ENCODE measurements around the gene SF3B6. TPM values are rescaled to one million over a fixed set of nuclear protein-coding genes. Genes with fewer than 3 reads are reported as not detected.

The SF3B6 gene
- total RNA-seq, 2 donors from 2014 or later, result 109 to 131 TPM

- no peaks in the 10 kb centered on the region for H3K9me3 Mint-ChIP-seq
- DNase-seq, result no peak
- TF ChIP-seq CTCF (conservative IDR thresholded peaks at IDR 0.05), result no peak
- Histone ChIP-seq H3K36me3 (ENCODE audit: control insufficient read depth, insufficient read depth, low read length) (peaks cover 34% of the 10 kb centered on the region), H3K9me3 (ENCODE audit: control insufficient read depth, low read length) (no peaks in the 10 kb centered on the region), H3K9ac (ENCODE audit: extremely low read depth, low read length, poor library complexity, severe bottlenecking) (no peak overlapping the region), H3K4me3 (ENCODE audit: low read length) (peak overlapping the region; percentile 92), H3K27ac (ENCODE audit: low read depth, low read length) (no peak overlapping the region), H3K4me1 (ENCODE audit: control insufficient read depth, insufficient read depth, low read length) (no peaks in the 10 kb centered on the region), H3K27me3 (ENCODE audit: control insufficient read depth, insufficient read depth, low read length, poor library complexity, severe bottlenecking) (no peaks in the 10 kb centered on the region)
- peak overlapping the region; percentile 82 for H3K27ac Mint-ChIP-seq
- H3K36me3 Mint-ChIP-seq (ENCODE audit: low read depth), result peaks cover 24% of the 10 kb centered on the region
- 47 to 73% methylated on average over 6 to 9 of the region's 9 CpGs for WGBS, 2 experiments (ENCODE audit: insufficient coverage in 1 of 2, insufficient read length in 1 of 2)
- peak overlapping the region; percentile 89 for H3K4me3 Mint-ChIP-seq
- H3K27me3 Mint-ChIP-seq (ENCODE audit: insufficient read depth), result no peaks in the 10 kb centered on the region
- peaks cover 14% of the 10 kb centered on the region for H3K4me1 Mint-ChIP-seq
Measured at GRCh38 chr2:24077535-24077877, 1.4 kb upstream of the SF3B6 start.

- peak overlapping the region; percentile 89 for H3K4me3 Mint-ChIP-seq
- Histone ChIP-seq H3K36me3 (ENCODE audit: control insufficient read depth, insufficient read depth, low read length) (peaks cover 33% of the 10 kb centered on the region), H3K4me1 (ENCODE audit: control insufficient read depth, insufficient read depth, low read length) (no peaks in the 10 kb centered on the region), H3K9ac (ENCODE audit: extremely low read depth, low read length, poor library complexity, severe bottlenecking) (no peak overlapping the region), H3K27me3 (ENCODE audit: control insufficient read depth, insufficient read depth, low read length, poor library complexity, severe bottlenecking) (no peaks in the 10 kb centered on the region), H3K4me3 (ENCODE audit: low read length) (peak overlapping the region; percentile 92), H3K27ac (ENCODE audit: low read depth, low read length) (peak overlapping the region; percentile 25), H3K9me3 (ENCODE audit: control insufficient read depth, low read length) (no peaks in the 10 kb centered on the region)
- no peaks in the 10 kb centered on the region for H3K27me3 Mint-ChIP-seq (ENCODE audit: insufficient read depth)
- DNase-seq, result no peak
- H3K36me3 Mint-ChIP-seq (ENCODE audit: low read depth), result peaks cover 23% of the 10 kb centered on the region
- peak overlapping the region; percentile 82 for H3K27ac Mint-ChIP-seq
- WGBS, 2 experiments (ENCODE audit: insufficient coverage in 1 of 2, insufficient read length in 1 of 2), result 13 to 57% methylated on average over 11 to 41 of the region's 41 CpGs
- no peaks in the 10 kb centered on the region for H3K9me3 Mint-ChIP-seq
- peaks cover 14% of the 10 kb centered on the region for H3K4me1 Mint-ChIP-seq
- TF ChIP-seq CTCF (conservative IDR thresholded peaks at IDR 0.05), result no peak
Measured at GRCh38 chr2:24076849-24077534, 866 bp upstream of the SF3B6 start.

- Mint-ChIP-seq H3K36me3 (ENCODE audit: low read depth) (peaks cover 20% of the 10 kb centered on the region), H3K27ac (peak overlapping the region; percentile 97), H3K9me3 (no peaks in the 10 kb centered on the region), H3K4me1 (peaks cover 14% of the 10 kb centered on the region), H3K4me3 (peak overlapping the region; percentile 89), H3K27me3 (ENCODE audit: insufficient read depth) (no peaks in the 10 kb centered on the region)
- Histone ChIP-seq H3K27me3 (ENCODE audit: control insufficient read depth, insufficient read depth, low read length, poor library complexity, severe bottlenecking) (no peaks in the 10 kb centered on the region), H3K9ac (ENCODE audit: extremely low read depth, low read length, poor library complexity, severe bottlenecking) (peak overlapping the region; percentile 56), H3K9me3 (ENCODE audit: control insufficient read depth, low read length) (no peaks in the 10 kb centered on the region), H3K4me1 (ENCODE audit: control insufficient read depth, insufficient read depth, low read length) (no peaks in the 10 kb centered on the region), H3K4me3 (ENCODE audit: low read length) (peak overlapping the region; percentile 92), H3K27ac (ENCODE audit: low read depth, low read length) (no peak overlapping the region), H3K36me3 (ENCODE audit: control insufficient read depth, insufficient read depth, low read length) (peaks cover 32% of the 10 kb centered on the region)
- 70 to 76% methylated on average over 2 to 5 of the region's 5 CpGs for WGBS, 2 experiments (ENCODE audit: insufficient coverage in 1 of 2, insufficient read length in 1 of 2)
- no peak for TF ChIP-seq CTCF (conservative IDR thresholded peaks at IDR 0.05)
- no peak for DNase-seq
Measured at GRCh38 chr2:24075259-24075658, 867 bp downstream of the SF3B6 start.
